ENCODE measurements around the gene BCL11B.
A peak's percentile ranks its signal among the peaks of the same experiment; 100 is the strongest.

BCL11B gene

DNA sequence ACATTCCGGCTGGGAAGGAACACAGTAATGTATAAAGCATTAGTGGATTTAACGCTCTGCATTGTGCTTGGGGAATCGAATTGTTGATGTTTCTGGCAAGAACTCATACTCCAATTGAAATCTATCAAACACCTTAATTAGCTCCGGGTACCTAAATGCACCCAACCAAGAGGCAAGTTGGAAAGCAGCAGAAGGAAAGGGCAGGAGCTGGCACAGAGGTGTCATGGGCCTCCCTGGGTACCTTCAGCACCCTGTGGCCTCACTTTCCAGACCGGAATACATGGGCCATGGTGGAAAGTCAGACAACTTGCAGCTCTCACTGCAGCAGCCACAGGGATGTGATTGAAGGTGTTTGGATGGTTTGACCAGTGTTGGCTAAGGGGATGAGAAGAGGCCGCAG lies 6.8 kb upstream of the BCL11B start:
- Mint-ChIP-seq H3K27me3 (peaks cover 55% of the 10 kb centered on the region), H3K9me3 (no peaks in the 10 kb centered on the region), H3K4me1 (ENCODE audit: low read depth) (peaks cover 7% of the 10 kb centered on the region), H3K4me3 (no peak overlapping the region), H3K27ac (no peak overlapping the region), H3K36me3 (ENCODE audit: low read depth) (no peaks in the 10 kb centered on the region)
- intact Hi-C loops (cut with micrococcal nuclease) = no loop called here

DNA sequence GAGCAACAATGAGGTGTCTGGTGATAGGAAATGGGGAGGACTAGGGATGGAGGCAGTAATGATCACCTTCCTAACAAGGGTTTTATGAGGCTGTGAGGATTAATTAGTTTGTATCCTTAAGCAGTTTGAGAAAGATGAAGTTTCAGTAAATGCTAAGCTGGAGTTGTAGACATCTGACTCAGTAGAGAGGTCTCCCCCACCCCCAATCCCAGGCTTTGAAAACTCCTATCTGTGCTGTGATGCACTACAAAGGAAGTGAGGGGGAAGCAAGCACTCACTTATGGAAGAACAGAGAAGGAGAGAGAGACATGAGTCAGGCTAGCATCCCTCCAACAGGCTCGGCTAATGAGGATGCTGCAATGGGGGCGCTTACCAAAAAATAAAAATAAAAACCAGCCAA lies 5.5 kb upstream of the BCL11B start:
- Mint-ChIP-seq H3K27ac (no peak overlapping the region), H3K9me3 (no peaks in the 10 kb centered on the region), H3K4me3 (no peak overlapping the region), H3K27me3 (peaks cover 66% of the 10 kb centered on the region), H3K4me1 (ENCODE audit: low read depth) (peaks cover 11% of the 10 kb centered on the region), H3K36me3 (ENCODE audit: low read depth) (no peaks in the 10 kb centered on the region)
- intact Hi-C loops (cut with micrococcal nuclease) = no loop called here

DNA sequence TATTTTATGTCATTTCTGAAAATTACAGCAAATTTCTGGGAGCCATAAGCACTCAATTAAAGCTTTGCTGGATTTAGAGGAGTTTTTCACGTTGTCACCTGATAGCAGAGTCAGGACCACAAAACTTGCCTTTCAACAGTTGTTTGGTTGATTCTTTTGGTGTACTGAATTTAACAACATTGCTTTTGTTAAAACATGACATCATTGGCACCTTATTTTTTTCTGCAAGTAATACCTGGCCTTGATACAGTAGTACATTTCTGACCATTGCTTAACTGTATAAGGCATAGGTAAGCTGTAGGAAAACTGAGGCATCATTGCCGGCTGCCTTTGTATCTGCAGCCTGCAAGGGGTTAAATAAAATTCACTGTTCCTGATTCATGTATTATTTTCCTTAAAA lies 4.5 kb upstream of the BCL11B start:
- intact Hi-C loops (cut with micrococcal nuclease) = no loop called here
- H3K36me3 Mint-ChIP-seq (ENCODE audit: low read depth) = no peaks in the 10 kb centered on the region
- peaks cover 19% of the 10 kb centered on the region for H3K4me1 Mint-ChIP-seq (ENCODE audit: low read depth)
- no peak overlapping the region for H3K27ac Mint-ChIP-seq
- no peak overlapping the region for H3K4me3 Mint-ChIP-seq
- no peaks in the 10 kb centered on the region for H3K9me3 Mint-ChIP-seq
- peaks cover 76% of the 10 kb centered on the region for H3K27me3 Mint-ChIP-seq

DNA sequence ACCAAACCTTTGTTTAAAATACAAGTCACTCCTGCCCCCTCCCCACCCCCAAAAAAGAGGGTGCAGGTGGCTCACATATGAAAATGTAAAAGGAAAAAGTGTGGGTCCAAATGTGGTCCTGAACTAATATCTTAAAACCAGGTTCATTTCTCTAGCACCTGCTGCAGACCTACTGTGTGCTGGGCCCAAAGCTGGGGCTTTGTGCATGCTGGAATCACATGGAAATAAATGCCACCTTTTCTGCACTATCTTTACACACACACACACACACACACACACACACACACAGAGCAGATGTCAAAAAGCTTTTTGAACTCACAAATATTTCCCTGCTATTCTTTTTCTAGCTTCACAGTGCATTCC lies 3.2 kb upstream of the BCL11B start:
- Mint-ChIP-seq H3K9me3 (no peaks in the 10 kb centered on the region), H3K4me3 (peak overlapping the region; percentile 24), H3K27ac (no peak overlapping the region), H3K4me1 (ENCODE audit: low read depth) (peaks cover 23% of the 10 kb centered on the region), H3K36me3 (ENCODE audit: low read depth) (no peaks in the 10 kb centered on the region), H3K27me3 (peaks cover 84% of the 10 kb centered on the region)
- intact Hi-C loops (cut with micrococcal nuclease) = no loop called here

DNA sequence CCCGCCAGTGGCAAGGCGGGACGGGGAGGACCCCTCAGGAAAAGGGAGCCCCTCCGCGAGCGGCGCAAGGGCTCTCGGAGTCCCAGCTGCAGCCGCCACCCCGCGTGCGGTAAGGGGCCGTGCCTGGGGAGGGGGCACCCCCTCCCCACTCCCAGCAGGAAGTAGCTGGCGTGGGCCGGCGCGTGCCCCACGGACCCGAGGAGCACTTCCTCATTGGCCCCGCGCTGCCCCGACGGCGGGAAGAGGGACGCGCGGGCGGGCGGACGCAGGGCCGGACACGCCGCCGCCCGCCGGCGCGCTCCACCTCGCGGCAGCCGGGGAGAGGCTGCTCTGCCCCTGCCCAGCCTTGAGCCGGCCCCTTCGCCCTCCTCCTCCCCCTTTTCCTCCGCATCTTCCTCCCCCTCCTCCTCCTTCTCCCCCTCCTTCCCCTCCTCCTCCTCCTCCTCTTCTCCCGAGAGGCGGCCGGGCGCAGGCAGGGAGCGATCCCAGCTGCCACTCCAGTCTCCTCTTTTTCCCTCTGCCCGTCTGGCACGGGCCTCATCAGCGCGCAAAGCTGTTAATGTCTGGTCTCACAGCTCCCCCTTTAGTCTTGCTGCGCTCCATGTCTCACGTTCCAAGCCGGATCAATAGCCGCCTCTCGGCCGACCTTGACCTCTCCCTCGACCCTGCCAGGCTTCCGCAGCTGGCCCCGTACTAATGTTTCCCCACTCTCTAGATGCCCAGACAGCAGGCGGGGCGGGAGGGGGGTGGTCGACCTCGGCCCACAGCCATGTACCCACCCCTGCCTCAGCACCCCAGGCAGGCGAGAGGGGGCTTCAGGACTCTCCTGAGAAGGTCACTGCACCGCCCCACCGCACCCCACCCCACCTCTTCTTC lies 2.6 kb upstream of the BCL11B start:
- H3K4me1 Mint-ChIP-seq (ENCODE audit: low read depth) = peaks cover 23% of the 10 kb centered on the region
- no peaks in the 10 kb centered on the region for H3K36me3 Mint-ChIP-seq (ENCODE audit: low read depth)

DNA sequence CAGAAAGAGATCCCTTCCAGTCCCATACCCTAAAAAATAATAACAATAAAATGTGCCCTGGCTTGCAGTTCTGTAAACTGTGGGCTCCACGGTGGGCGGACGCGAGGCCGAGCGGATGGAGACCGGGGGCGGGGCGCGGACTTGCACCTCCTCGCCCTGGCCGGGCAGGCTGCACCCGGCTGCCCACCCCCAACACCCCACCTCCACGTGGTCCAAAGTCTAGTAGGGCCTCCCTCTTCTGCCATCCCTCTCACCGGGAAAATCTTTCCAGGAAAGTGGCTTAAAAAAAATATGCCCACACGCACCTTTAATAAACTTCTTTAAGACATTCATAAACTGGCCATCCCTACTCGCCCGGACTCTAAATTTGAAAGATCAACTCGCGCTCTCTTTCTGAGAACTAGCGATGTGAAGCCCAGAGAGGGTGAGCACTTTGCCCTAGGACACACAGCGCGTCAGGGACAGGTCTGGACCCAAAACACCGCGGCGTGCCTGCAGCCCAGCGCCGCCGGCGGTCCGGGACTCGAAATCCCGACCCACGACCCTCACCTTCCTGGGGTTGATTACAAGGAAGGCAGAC lies 1.9 kb upstream of the BCL11B start:
- no peaks in the 10 kb centered on the region for H3K9me3 Mint-ChIP-seq
- H3K36me3 Mint-ChIP-seq (ENCODE audit: low read depth) = no peaks in the 10 kb centered on the region
- peaks cover 23% of the 10 kb centered on the region for H3K4me1 Mint-ChIP-seq (ENCODE audit: low read depth)
- no peak overlapping the region for H3K27ac Mint-ChIP-seq
- intact Hi-C loops (cut with micrococcal nuclease) = no loop called here
- H3K27me3 Mint-ChIP-seq = peaks cover 91% of the 10 kb centered on the region
- no peak overlapping the region for H3K4me3 Mint-ChIP-seq

More for the DNA sequence above, 2.6 kb upstream of the BCL11B start:
- H3K9me3 Mint-ChIP-seq = no peaks in the 10 kb centered on the region
- H3K27ac Mint-ChIP-seq = no peak overlapping the region
- peaks cover 86% of the 10 kb centered on the region for H3K27me3 Mint-ChIP-seq
- H3K4me3 Mint-ChIP-seq = peak overlapping the region; percentile 61
- intact Hi-C loops (cut with micrococcal nuclease) = no loop called here

DNA sequence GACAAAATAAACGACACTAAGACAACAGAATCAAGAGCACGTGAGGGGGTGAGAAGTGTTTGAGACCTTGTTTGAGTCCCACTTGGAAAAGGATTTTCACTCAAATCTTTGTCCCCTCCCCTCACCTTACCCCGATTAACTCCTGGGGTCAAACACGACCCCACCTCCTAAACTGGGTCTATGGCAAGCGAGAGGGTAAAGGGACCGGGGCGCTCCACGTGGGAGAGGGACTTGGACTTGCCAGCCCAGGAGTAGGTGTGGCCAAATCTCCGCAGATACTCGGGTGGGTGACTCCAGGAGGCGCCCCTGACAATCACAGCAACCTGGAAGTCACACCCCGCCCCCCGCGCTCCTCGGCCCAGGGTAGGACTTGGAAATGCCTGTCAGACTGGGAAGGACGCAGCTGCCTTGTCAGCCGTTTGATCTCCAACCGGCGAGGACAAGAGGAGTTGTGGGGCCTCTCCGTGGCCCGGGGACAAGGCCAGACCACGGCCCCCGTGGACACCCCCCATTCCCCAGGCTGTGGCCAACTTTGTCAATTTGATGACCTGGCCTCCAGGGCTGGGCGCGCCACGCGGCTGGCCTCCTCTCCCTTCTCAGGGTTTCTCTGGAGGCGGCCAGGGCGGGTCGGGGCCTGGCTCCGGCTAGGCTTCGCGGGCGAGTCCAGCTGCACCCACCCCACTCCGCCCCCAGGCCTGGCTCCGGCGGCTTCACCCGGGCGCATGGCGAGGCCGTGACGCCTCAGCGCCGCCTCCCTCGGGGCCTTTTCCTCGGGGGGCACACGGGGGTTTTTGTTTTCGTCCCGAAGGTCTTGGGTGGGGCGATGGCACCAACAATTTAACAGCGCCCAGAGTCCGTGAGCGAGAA lies 1.1 kb upstream of the BCL11B start:
- H3K9me3 Mint-ChIP-seq = no peaks in the 10 kb centered on the region
- no peaks in the 10 kb centered on the region for H3K36me3 Mint-ChIP-seq (ENCODE audit: low read depth)
- peaks cover 23% of the 10 kb centered on the region for H3K4me1 Mint-ChIP-seq (ENCODE audit: low read depth)
- H3K4me3 Mint-ChIP-seq = no peak overlapping the region
- intact Hi-C loops (cut with micrococcal nuclease) = no loop called here
- H3K27ac Mint-ChIP-seq = no peak overlapping the region
- peaks cover 91% of the 10 kb centered on the region for H3K27me3 Mint-ChIP-seq

DNA sequence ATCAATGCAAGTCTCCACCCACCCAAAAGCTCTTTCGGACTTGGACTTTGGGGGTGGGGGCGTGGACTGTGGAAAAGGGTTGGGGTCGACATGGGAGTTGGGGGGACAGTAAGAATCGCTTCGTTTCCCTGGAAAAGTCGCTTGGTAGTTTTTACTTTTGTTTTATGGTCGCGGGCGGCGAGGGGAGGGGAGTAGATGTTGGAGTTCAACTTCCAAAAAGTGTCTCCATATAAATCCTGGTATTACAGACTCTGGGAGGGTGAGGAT lies 568 bp upstream of the BCL11B start:
- Mint-ChIP-seq H3K36me3 (ENCODE audit: low read depth) (no peaks in the 10 kb centered on the region), H3K4me3 (no peak overlapping the region), H3K4me1 (ENCODE audit: low read depth) (peaks cover 23% of the 10 kb centered on the region), H3K9me3 (no peaks in the 10 kb centered on the region), H3K27ac (no peak overlapping the region), H3K27me3 (peaks cover 93% of the 10 kb centered on the region)
- intact Hi-C loops (cut with micrococcal nuclease) = no loop called here

DNA sequence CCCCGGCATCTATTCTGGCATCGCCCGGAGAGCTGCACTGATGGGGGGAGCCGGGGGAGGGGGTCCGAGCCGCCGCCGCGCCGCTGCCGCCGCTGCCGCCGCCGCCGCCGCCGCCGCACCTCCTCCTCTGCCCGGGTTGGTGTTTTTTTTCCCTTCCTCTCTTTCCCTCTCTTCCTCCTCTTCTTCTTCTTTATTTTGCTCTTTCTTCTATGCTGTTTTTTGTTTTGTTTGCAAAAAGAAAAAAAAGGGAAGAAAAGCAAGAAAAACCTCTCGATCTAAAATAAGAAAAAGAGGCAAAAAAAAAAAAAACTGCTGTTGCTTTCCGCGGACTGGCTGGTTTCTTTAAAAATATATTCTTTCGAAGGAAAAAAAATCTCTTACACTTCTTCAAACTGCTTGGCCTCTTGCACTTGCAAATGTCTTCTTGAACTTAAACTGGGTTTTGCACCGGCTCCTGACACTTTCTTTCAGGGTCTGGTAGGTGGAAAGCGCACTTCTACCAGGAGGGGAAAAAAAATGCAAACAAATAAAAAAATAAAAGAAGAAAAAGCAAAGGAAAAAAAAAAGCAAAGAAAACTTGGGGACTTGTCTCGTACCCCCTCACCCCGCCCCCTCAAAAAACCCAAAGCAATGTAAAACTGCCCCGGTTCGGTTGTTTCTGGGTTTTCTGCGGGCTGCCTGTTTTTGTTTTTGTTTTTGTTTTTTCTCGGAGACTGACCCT lies 616 bp downstream of the BCL11B start:
- Mint-ChIP-seq H3K27me3 (peaks cover 95% of the 10 kb centered on the region), H3K27ac (no peak overlapping the region), H3K9me3 (no peaks in the 10 kb centered on the region), H3K36me3 (ENCODE audit: low read depth) (no peaks in the 10 kb centered on the region), H3K4me1 (ENCODE audit: low read depth) (peaks cover 24% of the 10 kb centered on the region), H3K4me3 (no peak overlapping the region)
- intact Hi-C loops (cut with micrococcal nuclease) = no loop called here

DNA sequence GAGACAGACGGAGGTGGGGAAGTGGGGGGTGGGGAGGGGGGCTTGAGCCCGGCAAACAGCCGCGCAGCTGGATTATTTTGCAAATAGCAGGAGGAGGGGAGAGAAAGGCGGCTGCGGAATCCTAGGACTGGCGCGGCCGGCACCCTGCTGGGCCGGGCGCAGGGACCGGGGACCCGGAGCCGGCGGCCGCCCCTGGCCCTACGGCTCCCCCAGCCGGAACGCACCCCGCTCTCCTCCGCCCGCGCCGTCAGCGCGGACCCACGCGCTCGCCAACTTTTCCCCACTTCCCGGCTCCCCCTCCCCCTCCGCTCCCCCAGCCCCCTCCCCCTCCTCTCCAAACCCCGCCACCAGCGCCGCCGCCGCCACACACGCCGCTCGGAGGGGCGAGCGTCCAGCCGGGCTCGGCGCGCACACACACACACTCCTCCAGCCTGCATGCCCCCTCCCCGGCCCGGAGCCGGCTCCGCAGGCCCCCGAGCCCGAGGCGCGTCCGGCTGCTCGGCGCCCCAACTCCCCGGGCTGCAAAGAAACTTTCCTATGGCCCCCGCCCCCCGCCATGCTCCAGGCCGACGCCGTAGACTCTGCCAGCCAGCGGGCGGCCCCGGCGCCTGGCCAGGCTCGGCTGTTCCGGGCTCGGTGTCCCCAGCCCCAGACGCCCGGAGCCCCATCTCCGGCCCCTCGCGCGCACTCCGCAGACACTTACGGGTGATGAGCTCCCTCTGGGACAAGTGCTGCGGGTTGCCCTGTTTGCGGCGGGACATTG lies 1.4 kb downstream of the BCL11B start:
- peaks cover 95% of the 10 kb centered on the region for H3K27me3 Mint-ChIP-seq
- no peak overlapping the region for H3K4me3 Mint-ChIP-seq
- peaks cover 29% of the 10 kb centered on the region for H3K4me1 Mint-ChIP-seq (ENCODE audit: low read depth)

DNA sequence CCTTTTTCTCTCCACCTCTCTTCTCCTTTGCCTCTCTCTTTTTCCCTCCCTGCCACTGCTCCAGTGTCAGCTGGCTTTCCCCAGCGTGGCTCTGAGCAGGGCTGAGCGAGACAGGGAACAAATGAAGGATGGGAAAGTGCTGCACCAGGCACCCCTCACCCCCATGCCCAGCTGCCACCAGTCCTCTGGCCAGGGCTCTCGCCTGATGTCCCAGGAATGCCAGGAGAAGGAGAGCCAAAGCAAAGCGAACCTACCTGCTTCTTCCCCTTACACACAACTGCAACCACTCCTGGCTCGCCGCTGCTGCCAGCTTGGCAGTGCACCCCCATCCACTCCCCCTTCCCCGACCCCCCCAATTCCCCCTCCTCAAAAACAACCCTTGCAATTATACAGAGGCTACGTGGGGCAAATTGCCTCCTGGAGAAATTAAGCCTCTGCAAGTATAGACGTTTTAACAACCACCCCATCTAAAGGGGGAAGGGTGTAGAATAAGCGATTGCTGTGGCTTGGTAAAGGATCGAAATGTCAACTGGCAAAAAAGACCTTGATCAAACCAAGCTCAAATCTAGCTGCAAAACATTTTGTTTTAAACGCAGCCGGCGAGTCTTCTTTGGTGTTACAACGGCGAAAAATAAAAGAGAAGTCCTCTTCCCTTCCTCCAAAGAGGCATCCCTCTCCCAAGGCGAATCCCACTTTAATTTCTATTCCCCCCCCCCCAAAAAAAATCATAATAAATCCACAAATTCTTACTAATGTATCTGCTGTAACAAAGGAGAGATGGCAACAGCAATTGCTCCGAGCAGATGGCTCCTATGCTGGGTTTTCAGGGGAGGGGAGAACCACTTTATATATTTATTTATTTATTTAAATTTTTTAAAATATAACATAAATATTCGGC lies 2.9 kb downstream of the BCL11B start:
- Mint-ChIP-seq H3K36me3 (ENCODE audit: low read depth) (no peaks in the 10 kb centered on the region), H3K4me3 (no peak overlapping the region), H3K9me3 (no peaks in the 10 kb centered on the region), H3K4me1 (ENCODE audit: low read depth) (peaks cover 21% of the 10 kb centered on the region), H3K27me3 (peaks cover 92% of the 10 kb centered on the region), H3K27ac (no peak overlapping the region)
- intact Hi-C loops (cut with micrococcal nuclease) = no loop called here

More for the DNA sequence above, 1.4 kb downstream of the BCL11B start:
- H3K36me3 Mint-ChIP-seq (ENCODE audit: low read depth) = no peaks in the 10 kb centered on the region
- no peaks in the 10 kb centered on the region for H3K9me3 Mint-ChIP-seq
- no peak overlapping the region for H3K27ac Mint-ChIP-seq
- intact Hi-C loops (cut with micrococcal nuclease) = no loop called here

DNA sequence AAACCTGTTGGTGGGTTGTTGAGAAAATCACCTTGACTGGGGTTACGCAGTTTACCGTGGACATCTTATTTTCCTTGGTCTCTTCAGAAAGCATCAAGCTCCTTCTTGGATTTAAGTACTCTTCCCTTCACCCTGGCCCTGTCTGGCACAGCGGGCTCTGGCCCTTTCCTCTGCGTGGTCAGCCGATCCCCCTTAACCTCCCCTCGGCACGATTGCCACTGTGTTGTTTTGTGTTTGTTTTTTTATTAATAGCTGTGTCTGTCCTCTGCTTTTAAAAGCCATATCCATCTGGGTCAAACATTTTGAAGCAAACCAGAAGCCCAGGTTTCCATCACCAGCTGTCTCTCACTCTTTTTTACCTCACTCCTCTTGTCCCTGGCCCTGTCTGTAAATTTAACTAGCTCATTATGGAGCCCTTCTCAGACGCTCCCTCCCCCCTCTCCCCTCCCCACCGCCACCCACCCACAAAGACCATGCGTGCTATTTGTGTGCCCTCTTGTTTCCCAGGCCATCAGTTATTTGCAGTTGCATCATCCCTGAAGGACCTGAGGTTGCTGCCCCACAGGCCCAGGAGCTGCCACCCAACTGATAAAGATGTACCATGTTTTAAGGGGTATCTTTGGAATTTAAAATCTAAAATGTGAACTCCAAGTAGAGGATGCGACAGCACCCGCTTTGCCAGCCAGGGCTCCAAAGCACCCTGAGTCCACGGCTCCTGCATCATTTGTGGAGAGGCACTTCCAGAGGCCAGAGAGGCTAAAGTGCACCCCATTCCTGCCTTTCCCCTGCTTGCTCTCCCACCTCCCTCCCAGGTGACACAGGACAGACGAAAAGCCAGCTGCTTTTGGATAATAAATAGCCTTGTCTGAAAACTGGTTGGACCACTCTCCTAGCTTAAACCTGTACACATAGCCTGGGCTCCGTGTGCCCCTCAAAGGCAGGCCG lies 3.9 kb downstream of the BCL11B start:
- Mint-ChIP-seq H3K4me3 (no peak overlapping the region), H3K36me3 (ENCODE audit: low read depth) (no peaks in the 10 kb centered on the region), H3K27me3 (peaks cover 92% of the 10 kb centered on the region), H3K9me3 (no peaks in the 10 kb centered on the region), H3K4me1 (ENCODE audit: low read depth) (peaks cover 21% of the 10 kb centered on the region), H3K27ac (no peak overlapping the region)
- intact Hi-C loops (cut with micrococcal nuclease) = no loop called here

All from dendritic cell treated with granulocyte-macrophage colony-stimulating factor and Interleukin-4, amounts not matched to agents 40 ng/mL and 50 ng/mL, for 4 days (primary cell).